HCT116 (cell line): ENCODE data around the gene ACTRT3. TPM values are rescaled to one million over a fixed set of nuclear protein-coding genes. Genes with fewer than 3 reads are reported as not detected.

Experiments
- ATAC-seq: fragments of 200-7000 bp; cut with Tn5 transposase; 2 replicates; pipeline ENCODE4 v1.9.1; 2020; ENCODE audit warnings: mild to moderate bottlenecking, moderate library complexity
- BruUV-seq: library from RNA; stranded (reverse); fragments of 400-500 nt; replicated peaks from 2 replicates; lab custom pipeline; 2021; lab: Mats Ljungman, UMichigan
- CTCF ChIA-PET: fragments of 300-600 bp; sonication (Branson Sonifier 250); formaldehyde crosslinking; loops from one replicate; lab custom pipeline; 2021; ENCODE audit warnings: antibody characterized with exemption; lab: Charles Lee
- POLR2A ChIA-PET: fragments of 300-600, 350-600 bp; sonication (Branson Sonifier 250); formaldehyde crosslinking; loops from one replicate; lab custom pipeline; 2021; ENCODE audit warnings: antibody characterized with exemption; lab: Charles Lee
- RAD21 ChIA-PET, 2 experiments: fragments of 300-600 bp; sonication (Branson Sonifier 250); formaldehyde crosslinking; loops; one replicate each; lab custom pipeline; 2023; ENCODE audit warnings: low total read pairs in 2 of 2; ENCODE audit not compliant: uncharacterized antibody in 2 of 2, unreplicated experiment in 2 of 2, low non-redundant PET in 1 of 2; lab: Charles Lee
- DNase-seq: peaks from one replicate; pipeline ENCODE4 v3.0.0-alpha.2; 2010; ENCODE audit warnings: low read depth, low spot score
- H2AFZ ChIP-seq: fragments of 200-600 bp; shearing (Covaris generic), sonication (generic); 2 replicates; pipeline ENCODE4 v1.6.1; 2017; ENCODE audit warnings: low read depth, mixed run types, mixed read lengths, antibody characterized with exemption, low read length; ENCODE audit not compliant: poor library complexity, severe bottlenecking
- H3K27ac ChIP-seq: 2 replicates; pipeline ENCODE4 v1.5.1; 2012; ENCODE audit warnings: low read depth, low read length
- H3K27me3 ChIP-seq: fragments of 200-600 bp; sonication (generic); 2 replicates; pipeline ENCODE4 v1.6.1; 2016; ENCODE audit warnings: mixed run types, low read length, mixed read lengths; ENCODE audit not compliant: insufficient read depth
- H3K36me3 ChIP-seq, 2 experiments: fragments of 200-500 bp in 1 of 2; fragments of 200-600 bp in 1 of 2; sonication (Bioruptor generic) in 1 of 2; sonication (generic) in 1 of 2; 2 replicates each; pipeline versions ENCODE4 v1.5.1 to v1.6.1; 2014 to 2016; ENCODE audit warnings: low read length in 2 of 2, inconsistent platforms in 1 of 2, mixed read lengths in 1 of 2, mixed run types in 1 of 2; ENCODE audit not compliant: insufficient read depth in 2 of 2, control insufficient read depth in 1 of 2
- H3K4me1 ChIP-seq, 2 experiments: fragments of 200-600 bp in 1 of 2; sonication (generic) in 1 of 2; 2 replicates each; pipeline versions ENCODE4 v1.5.1 to v1.6.1; 2012 to 2017; ENCODE audit warnings: low read length in 2 of 2, inconsistent platforms in 1 of 2, mild to moderate bottlenecking in 1 of 2, mixed read lengths in 1 of 2, mixed run types in 1 of 2, moderate library complexity in 1 of 2; ENCODE audit not compliant: insufficient read depth in 2 of 2, control insufficient read depth in 1 of 2
- H3K4me2 ChIP-seq: fragments of 200-600 bp; sonication (generic); 2 replicates; pipeline ENCODE4 v1.6.1; 2017; ENCODE audit warnings: mixed run types, low read length, mixed read lengths
- H3K4me3 ChIP-seq, 2 experiments: fragments of 200-600 bp in 1 of 2; sonication (generic) in 1 of 2; replicated peaks in 1 of 2; 2 replicates each; pipeline ENCODE4 v1.5.1; 2011 to 2016; ENCODE audit warnings: low read length in 2 of 2, control low read depth in 1 of 2, low read depth in 1 of 2, mild to moderate bottlenecking in 1 of 2, mixed read lengths in 1 of 2, mixed run types in 1 of 2
- H3K79me2 ChIP-seq: fragments of 200-600 bp; sonication (generic); 2 replicates; pipeline ENCODE4 v1.6.1; 2017; ENCODE audit warnings: mild to moderate bottlenecking, mixed run types, low read length, moderate library complexity, mixed read lengths; ENCODE audit not compliant: insufficient read depth
- H3K9ac ChIP-seq: fragments of 200-600 bp; sonication (generic); 2 replicates; pipeline ENCODE4 v1.6.1; 2016; ENCODE audit warnings: low read length, mixed read lengths
- H3K9me2 ChIP-seq: fragments of 200-600 bp; sonication (generic), shearing (Covaris generic); 2 replicates; pipeline ENCODE4 v1.6.1; 2017; ENCODE audit warnings: mixed run types, mild to moderate bottlenecking, moderate library complexity; ENCODE audit not compliant: insufficient read depth
- H3K9me3 ChIP-seq, 2 experiments: fragments of 200-500 bp in 1 of 2; fragments of 200-600 bp in 1 of 2; sonication (Bioruptor generic) in 1 of 2; sonication (generic) in 1 of 2; 2 replicates each; pipeline ENCODE4 v1.6.1; 2014 to 2017; ENCODE audit warnings: low read length in 2 of 2, mixed read lengths in 2 of 2, inconsistent platforms in 1 of 2, low read depth in 1 of 2, mild to moderate bottlenecking in 1 of 2, mixed run types in 1 of 2, moderate library complexity in 1 of 2; ENCODE audit not compliant: control insufficient read depth in 1 of 2, insufficient read depth in 1 of 2
- H4K20me1 ChIP-seq: fragments of 200-600 bp; sonication (generic), shearing (Covaris generic); 2 replicates; pipeline ENCODE4 v1.6.1; 2017; ENCODE audit warnings: mixed run types, mild to moderate bottlenecking, moderate library complexity; ENCODE audit not compliant: insufficient read depth
- ATF3 ChIP-seq: IDR thresholded peaks from 2 replicates; pipeline ENCODE4 v1.6.1; 2012
- ELF1 ChIP-seq: IDR thresholded peaks from 2 replicates; pipeline ENCODE4 v1.6.1; 2012; ENCODE audit warnings: low read depth, borderline replicate concordance
- EZH2 ChIP-seq: fragments of 200-600 bp; sonication (generic); IDR thresholded peaks from 2 replicates; pipeline ENCODE4 v1.6.1; 2017; ENCODE audit warnings: antibody characterized with exemption, mixed run types
- EZH2phosphoT487 ChIP-seq: fragments of 200-600 bp; IDR thresholded peaks from 2 replicates; pipeline ENCODE4 v1.6.1; 2018; ENCODE audit warnings: antibody characterized with exemption, borderline replicate concordance
- FOSL1 ChIP-seq: IDR thresholded peaks from 2 replicates; pipeline ENCODE4 v1.6.1; 2012; ENCODE audit warnings: low read depth
- JUND ChIP-seq: IDR thresholded peaks from 2 replicates; pipeline ENCODE4 v1.6.1; 2012
- MAX ChIP-seq: IDR thresholded peaks from 2 replicates; pipeline ENCODE4 v1.6.1; 2012
- POLR2A ChIP-seq: IDR thresholded peaks from 2 replicates; pipeline ENCODE4 v1.7.0; 2011; ENCODE audit warnings: borderline replicate concordance; ENCODE audit not compliant: insufficient read depth, insufficient read length; ENCODE audit errors: extremely low read depth
- POLR2AphosphoS5 ChIP-seq: IDR thresholded peaks from 2 replicates; pipeline ENCODE4 v1.6.1; 2011; ENCODE audit warnings: mild to moderate bottlenecking, low read depth, low read length, moderate library complexity
- RAD21 ChIP-seq: IDR thresholded peaks from 2 replicates; pipeline ENCODE4 v1.6.1; 2012; ENCODE audit warnings: low read depth, mild to moderate bottlenecking
- REST ChIP-seq: IDR thresholded peaks from 2 replicates; pipeline ENCODE4 v1.6.1; 2012; ENCODE audit warnings: low read depth
- SIN3A ChIP-seq: IDR thresholded peaks from 2 replicates; pipeline ENCODE4 v1.6.1; 2012; ENCODE audit warnings: low read depth
- SP1 ChIP-seq: IDR thresholded peaks from 2 replicates; pipeline ENCODE4 v1.6.1; 2012; ENCODE audit warnings: low read depth
- YY1 ChIP-seq: IDR thresholded peaks from 2 replicates; pipeline ENCODE4 v1.6.1; 2011; ENCODE audit warnings: low read length, low read depth, moderate library complexity, mild to moderate bottlenecking; ENCODE audit not compliant: insufficient replicate concordance; ENCODE audit errors: extremely low read depth
- ZNF274 ChIP-seq: fragments of 200-500 bp; sonication (Bioruptor generic); IDR thresholded peaks from 2 replicates; pipeline ENCODE4 v1.6.1; 2014; ENCODE audit warnings: mild to moderate bottlenecking, low read depth, low read length, inconsistent platforms
- intact Hi-C: fragments of 100-400 bp; cut with micrococcal nuclease; formaldehyde crosslinking; loops from 2 replicates; pipeline ENCODE4 v1.10.0; 2022
- total RNA-seq: library from RNA; stranded (reverse); gene quantifications from one replicate; pipeline ENCODE4 v1.2.1, GENCODE V29; 2021; ENCODE audit not compliant: unreplicated experiment

ACTRT3 gene
- total RNA-seq, 1 experiment from 2014 or later: 1.2 TPM

- POLR2A ChIA-PET: no interaction called here
- H3K27ac ChIP-seq: no peak overlapping the region
- ATAC-seq: no peak
- RAD21 ChIA-PET: no interaction called here
- no peaks in the 10 kb centered on the region for H3K9me2 ChIP-seq
- no peak overlapping the region for H3K4me3 ChIP-seq
- no peak for TF ChIP-seq POLR2AphosphoS5
- TF ChIP-seq SIN3A: no peak
- TF ChIP-seq EZH2phosphoT487: no peak
- no peak for TF ChIP-seq ZNF274
- no peak for TF ChIP-seq POLR2A
- no peak for TF ChIP-seq SP1
- no peak for TF ChIP-seq JUND
- no peak for TF ChIP-seq RAD21
- no peak for TF ChIP-seq YY1
- H3K4me1 ChIP-seq: no peaks in the 10 kb centered on the region
- CTCF ChIA-PET: no interaction called here
- no TSS peak for BruUV-seq
- H3K9me3 ChIP-seq: no peaks in the 10 kb centered on the region
- no peaks in the 10 kb centered on the region for H4K20me1 ChIP-seq
- DNase-seq: no peak
- intact Hi-C loops: no loop called here
- no peaks in the 10 kb centered on the region for H3K36me3 ChIP-seq
- no peak overlapping the region for H2AFZ ChIP-seq
- no peaks in the 10 kb centered on the region for H3K79me2 ChIP-seq
- H3K27me3 ChIP-seq: no peaks in the 10 kb centered on the region
- H3K9ac ChIP-seq: no peak overlapping the region
- no peak overlapping the region for H3K4me2 ChIP-seq
These were observed 13.9 kb downstream of the ACTRT3 start for GRCh38 chr3:169755488-169755887.

- H3K27ac ChIP-seq: no peak overlapping the region
- ATAC-seq (no peak), DNase-seq (no peak)
- H3K4me2 ChIP-seq: no peak overlapping the region
- H3K36me3 ChIP-seq: no peaks in the 10 kb centered on the region
- ChIA-PET POLR2A (interaction anchor here (0.8 kb wide), 1 partner anchor 10 kb away, joined by 3 read pairs; the partner anchor contains the start of gene TERC), RAD21 (no interaction called here), CTCF (no interaction called here)
- BruUV-seq: no TSS peak
- H4K20me1 ChIP-seq: no peaks in the 10 kb centered on the region
- TF ChIP-seq MAX: no peak
- no peak for TF ChIP-seq EZH2phosphoT487
- no peak for TF ChIP-seq ELF1
- no peak for TF ChIP-seq POLR2A
- no peak for TF ChIP-seq FOSL1
- TF ChIP-seq REST: no peak
- no peak for TF ChIP-seq SIN3A
- TF ChIP-seq EZH2: no peak
- no peak for TF ChIP-seq POLR2AphosphoS5
- TF ChIP-seq ATF3: no peak
- no peak for TF ChIP-seq RAD21
- no peak overlapping the region for H3K9ac ChIP-seq
- no peaks in the 10 kb centered on the region for H3K9me3 ChIP-seq
- intact Hi-C loops: no loop called here
- H3K27me3 ChIP-seq: no peaks in the 10 kb centered on the region
- H3K9me2 ChIP-seq: no peaks in the 10 kb centered on the region
- no peak overlapping the region for H2AFZ ChIP-seq
- H3K4me1 ChIP-seq: no peaks in the 10 kb centered on the region
- H3K79me2 ChIP-seq: no peaks in the 10 kb centered on the region
- H3K4me3 ChIP-seq: no peak overlapping the region
These were observed 14.7 kb downstream of the ACTRT3 start for GRCh38 chr3:169754711-169755110.
